Measurements from ENCODE around the gene SMC3. TPM values are rescaled to one million over a fixed set of nuclear protein-coding genes. Genes with fewer than 3 reads are reported as not detected.

The SMC3 gene
- total and polyA plus RNA-seq, 2 experiments from 2014 or later, result 72.3 to 320 TPM

DNA sequence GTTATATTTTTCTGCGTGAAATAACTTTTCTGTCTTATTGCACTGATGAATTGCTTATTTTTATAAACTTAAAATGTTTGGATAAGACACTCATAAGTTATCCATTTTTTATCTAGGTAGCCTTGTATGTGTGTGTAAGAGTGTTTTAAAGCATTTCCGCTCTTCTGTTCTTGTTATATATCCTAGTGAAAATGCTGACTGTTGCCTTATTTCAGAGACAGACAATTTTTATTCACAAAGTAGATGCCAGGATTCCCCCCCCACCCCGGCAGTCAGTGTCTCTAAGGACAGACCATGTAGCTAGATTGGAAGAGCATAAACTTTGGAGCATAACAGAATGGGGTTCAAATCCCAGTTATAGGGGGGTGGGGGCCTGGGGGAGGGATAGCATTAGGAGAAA, 1.6 kb downstream of the SMC3 start (continued):
- no peak for TF ChIP-seq EZH2phosphoT487 (IDR thresholded peaks at IDR 0.05; ENCODE audit: unreplicated experiment)
- TF ChIP-seq JUNB (IDR thresholded peaks at IDR 0.05; ENCODE audit: unreplicated experiment), result no peak

DNA sequence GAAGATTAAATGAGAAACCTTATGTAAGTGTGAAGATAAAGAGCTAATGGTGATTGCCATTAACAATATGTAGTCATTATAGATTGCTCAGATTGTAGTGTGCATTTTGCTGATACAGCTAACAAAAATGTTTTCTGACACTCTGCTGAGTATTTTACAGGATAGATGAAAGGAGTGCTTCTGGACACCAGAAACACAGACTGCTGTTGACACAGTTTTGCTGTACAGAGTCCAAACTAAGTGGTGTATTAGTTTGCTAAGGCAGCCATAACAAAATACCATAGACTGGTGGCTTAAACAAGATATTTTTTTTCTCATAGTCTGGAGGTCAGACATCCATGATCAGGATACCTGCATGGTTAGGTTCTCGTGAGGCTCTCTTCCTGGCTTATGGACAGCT, 2.2 kb downstream of the SMC3 start:
- H3K27me3 Mint-ChIP-seq (ENCODE audit: insufficient read depth, low read depth, poor library complexity), result peaks cover 5% of the 10 kb centered on the region
- no peaks in the 10 kb centered on the region for H3K9me3 Mint-ChIP-seq
- no peaks in the 10 kb centered on the region for H3F3A ChIP-seq (replicated peaks; ENCODE audit: low read depth)
- H3K79me2 ChIP-seq (replicated peaks; ENCODE audit: insufficient read depth), result peaks cover 70% of the 10 kb centered on the region
- 0 out of 2 replicates have a peak overlapping the region, but pooled peaks have one; percentile 23 for H3K4me2 ChIP-seq
- ATAC-seq (no peak), DNase-seq (ENCODE audit: low spot score) (no peak)
- H3K36me3 ChIP-seq (ENCODE audit: insufficient read depth), result no peaks in the 10 kb centered on the region; the same call in 1 of the 2 replicates
- no peak overlapping the region for H2AFZ ChIP-seq
- H4K20me1 ChIP-seq (replicated peaks; ENCODE audit: insufficient read depth), result peaks cover 34% of the 10 kb centered on the region
- peaks cover 12% of the 10 kb centered on the region; the same call in 2 of the 3 replicates for H3K4me1 Mint-ChIP-seq
- H3K4me3 Mint-ChIP-seq, result peak overlapping the region; percentile 95
- no peak overlapping the region for H3K27ac ChIP-seq (ENCODE audit: low read depth)
- no peaks in the 10 kb centered on the region for H3K9me2 ChIP-seq (ENCODE audit: insufficient read depth)
- peaks cover 9% of the 10 kb centered on the region for H3K36me3 Mint-ChIP-seq (ENCODE audit: low read depth)
- H3K4me3 ChIP-seq, result no peak overlapping the region; the same call in 1 of the 2 replicates
- H3K27ac Mint-ChIP-seq, result no peak overlapping the region
- H3K4me1 ChIP-seq (ENCODE audit: insufficient read depth), result no peaks in the 10 kb centered on the region; the same call in 1 of the 2 replicates
- TF ChIP-seq POLR2AphosphoS5 (IDR thresholded peaks at IDR 0.05; ENCODE audit: low read depth), result no peak
- TF ChIP-seq JUNB (IDR thresholded peaks at IDR 0.05; ENCODE audit: unreplicated experiment), result no peak
- TF ChIP-seq, protein P1, sequence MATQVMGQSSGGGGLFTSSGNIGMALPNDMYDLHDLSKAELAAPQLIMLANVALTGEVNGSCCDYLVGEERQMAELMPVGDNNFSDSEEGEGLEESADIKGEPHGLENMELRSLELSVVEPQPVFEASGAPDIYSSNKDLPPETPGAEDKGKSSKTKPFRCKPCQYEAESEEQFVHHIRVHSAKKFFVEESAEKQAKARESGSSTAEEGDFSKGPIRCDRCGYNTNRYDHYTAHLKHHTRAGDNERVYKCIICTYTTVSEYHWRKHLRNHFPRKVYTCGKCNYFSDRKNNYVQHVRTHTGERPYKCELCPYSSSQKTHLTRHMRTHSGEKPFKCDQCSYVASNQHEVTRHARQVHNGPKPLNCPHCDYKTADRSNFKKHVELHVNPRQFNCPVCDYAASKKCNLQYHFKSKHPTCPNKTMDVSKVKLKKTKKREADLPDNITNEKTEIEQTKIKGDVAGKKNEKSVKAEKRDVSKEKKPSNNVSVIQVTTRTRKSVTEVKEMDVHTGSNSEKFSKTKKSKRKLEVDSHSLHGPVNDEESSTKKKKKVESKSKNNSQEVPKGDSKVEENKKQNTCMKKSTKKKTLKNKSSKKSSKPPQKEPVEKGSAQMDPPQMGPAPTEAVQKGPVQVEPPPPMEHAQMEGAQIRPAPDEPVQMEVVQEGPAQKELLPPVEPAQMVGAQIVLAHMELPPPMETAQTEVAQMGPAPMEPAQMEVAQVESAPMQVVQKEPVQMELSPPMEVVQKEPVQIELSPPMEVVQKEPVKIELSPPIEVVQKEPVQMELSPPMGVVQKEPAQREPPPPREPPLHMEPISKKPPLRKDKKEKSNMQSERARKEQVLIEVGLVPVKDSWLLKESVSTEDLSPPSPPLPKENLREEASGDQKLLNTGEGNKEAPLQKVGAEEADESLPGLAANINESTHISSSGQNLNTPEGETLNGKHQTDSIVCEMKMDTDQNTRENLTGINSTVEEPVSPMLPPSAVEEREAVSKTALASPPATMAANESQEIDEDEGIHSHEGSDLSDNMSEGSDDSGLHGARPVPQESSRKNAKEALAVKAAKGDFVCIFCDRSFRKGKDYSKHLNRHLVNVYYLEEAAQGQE (IDR thresholded peaks at IDR 0.05; ENCODE audit: unreplicated experiment), result no peak
- TF ChIP-seq, protein P2, sequence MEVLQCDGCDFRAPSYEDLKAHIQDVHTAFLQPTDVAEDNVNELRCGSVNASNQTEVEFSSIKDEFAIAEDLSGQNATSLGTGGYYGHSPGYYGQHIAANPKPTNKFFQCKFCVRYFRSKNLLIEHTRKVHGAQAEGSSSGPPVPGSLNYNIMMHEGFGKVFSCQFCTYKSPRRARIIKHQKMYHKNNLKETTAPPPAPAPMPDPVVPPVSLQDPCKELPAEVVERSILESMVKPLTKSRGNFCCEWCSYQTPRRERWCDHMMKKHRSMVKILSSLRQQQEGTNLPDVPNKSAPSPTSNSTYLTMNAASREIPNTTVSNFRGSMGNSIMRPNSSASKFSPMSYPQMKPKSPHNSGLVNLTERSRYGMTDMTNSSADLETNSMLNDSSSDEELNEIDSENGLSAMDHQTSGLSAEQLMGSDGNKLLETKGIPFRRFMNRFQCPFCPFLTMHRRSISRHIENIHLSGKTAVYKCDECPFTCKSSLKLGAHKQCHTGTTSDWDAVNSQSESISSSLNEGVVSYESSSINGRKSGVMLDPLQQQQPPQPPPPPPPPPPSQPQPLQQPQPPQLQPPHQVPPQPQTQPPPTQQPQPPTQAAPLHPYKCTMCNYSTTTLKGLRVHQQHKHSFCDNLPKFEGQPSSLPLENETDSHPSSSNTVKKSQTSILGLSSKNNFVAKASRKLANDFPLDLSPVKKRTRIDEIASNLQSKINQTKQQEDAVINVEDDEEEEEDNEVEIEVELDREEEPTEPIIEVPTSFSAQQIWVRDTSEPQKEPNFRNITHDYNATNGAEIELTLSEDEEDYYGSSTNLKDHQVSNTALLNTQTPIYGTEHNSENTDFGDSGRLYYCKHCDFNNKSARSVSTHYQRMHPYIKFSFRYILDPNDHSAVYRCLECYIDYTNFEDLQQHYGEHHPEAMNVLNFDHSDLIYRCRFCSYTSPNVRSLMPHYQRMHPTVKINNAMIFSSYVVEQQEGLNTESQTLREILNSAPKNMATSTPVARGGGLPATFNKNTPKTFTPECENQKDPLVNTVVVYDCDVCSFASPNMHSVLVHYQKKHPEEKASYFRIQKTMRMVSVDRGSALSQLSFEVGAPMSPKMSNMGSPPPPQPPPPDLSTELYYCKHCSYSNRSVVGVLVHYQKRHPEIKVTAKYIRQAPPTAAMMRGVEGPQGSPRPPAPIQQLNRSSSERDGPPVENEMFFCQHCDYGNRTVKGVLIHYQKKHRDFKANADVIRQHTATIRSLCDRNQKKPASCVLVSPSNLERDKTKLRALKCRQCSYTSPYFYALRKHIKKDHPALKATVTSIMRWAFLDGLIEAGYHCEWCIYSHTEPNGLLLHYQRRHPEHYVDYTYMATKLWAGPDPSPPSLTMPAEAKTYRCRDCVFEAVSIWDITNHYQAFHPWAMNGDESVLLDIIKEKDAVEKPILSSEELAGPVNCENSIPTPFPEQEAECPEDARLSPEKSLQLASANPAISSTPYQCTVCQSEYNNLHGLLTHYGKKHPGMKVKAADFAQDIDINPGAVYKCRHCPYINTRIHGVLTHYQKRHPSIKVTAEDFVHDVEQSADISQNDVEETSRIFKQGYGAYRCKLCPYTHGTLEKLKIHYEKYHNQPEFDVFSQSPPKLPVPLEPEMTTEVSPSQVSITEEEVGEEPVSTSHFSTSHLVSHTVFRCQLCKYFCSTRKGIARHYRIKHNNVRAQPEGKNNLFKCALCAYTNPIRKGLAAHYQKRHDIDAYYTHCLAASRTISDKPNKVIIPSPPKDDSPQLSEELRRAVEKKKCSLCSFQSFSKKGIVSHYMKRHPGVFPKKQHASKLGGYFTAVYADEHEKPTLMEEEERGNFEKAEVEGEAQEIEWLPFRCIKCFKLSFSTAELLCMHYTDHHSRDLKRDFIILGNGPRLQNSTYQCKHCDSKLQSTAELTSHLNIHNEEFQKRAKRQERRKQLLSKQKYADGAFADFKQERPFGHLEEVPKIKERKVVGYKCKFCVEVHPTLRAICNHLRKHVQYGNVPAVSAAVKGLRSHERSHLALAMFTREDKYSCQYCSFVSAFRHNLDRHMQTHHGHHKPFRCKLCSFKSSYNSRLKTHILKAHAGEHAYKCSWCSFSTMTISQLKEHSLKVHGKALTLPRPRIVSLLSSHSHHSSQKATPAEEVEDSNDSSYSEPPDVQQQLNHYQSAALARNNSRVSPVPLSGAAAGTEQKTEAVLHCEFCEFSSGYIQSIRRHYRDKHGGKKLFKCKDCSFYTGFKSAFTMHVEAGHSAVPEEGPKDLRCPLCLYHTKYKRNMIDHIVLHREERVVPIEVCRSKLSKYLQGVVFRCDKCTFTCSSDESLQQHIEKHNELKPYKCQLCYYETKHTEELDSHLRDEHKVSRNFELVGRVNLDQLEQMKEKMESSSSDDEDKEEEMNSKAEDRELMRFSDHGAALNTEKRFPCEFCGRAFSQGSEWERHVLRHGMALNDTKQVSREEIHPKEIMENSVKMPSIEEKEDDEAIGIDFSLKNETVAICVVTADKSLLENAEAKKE (CRISPR knock-in tag; IDR thresholded peaks at IDR 0.05), result no peak
- H3K27me3 ChIP-seq (ENCODE audit: insufficient read depth), result no peaks in the 10 kb centered on the region

Measured in GM23338 (cell line).